HG02852 (cell line): Measurements from ENCODE around the gene BCL2L12.

Experiments used
- ATAC-seq: cut with Tn5 transposase; IDR thresholded peaks from one replicate; pipeline ENCODE4 v1.9.1; 2021; ENCODE audit warnings: mild to moderate bottlenecking, moderate library complexity; ENCODE audit not compliant: unreplicated experiment

Gene BCL2L12

DNA sequence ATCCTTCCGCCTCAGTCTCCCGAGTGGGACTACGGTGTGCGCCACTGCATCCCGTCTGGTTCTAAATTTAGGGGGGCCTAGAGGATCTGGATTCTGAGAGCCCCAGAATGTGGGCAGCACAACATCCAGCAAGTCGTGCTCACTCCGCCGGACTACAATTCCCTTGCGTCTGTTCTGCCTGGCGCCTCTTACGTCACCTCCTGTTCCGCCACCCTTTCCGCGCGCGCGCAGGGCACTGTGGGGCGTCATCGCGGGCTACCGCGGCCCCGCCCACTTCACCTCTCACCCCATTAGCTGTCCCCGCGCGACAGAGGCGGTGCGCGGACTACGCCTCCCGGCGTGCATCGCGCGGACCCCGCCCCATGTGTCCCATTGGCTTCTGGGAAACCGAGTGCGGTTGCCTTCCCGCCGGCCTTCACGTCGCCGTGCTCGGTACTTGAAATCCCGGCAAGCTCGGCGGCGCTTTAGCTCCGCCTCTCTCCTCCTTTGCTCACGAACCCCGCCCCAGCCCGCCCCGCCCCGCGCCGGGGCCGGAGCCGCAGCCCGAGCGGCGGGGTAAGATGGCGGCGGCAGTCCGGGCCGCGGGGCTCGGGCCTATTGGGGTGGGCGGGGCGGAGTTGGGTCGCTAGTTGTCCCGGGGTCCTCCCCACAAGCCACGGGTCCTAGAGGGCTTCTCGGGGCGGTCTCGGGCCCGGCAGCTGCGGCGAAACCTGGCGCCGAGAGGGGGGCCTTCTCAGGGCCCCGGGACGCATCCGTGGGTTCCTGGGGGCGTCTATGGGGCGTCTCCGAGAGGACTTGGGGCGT, 23.8 kb upstream of the BCL2L12 start, which contains the start of gene SCAF1:
TSS of gene SCAF1 (plus strand) at position 522 of the 804 bp plus-strand sequence. CDS start 2,818 bp downstream, outside the sequence.
- peak; percentile 59 for ATAC-seq

DNA sequence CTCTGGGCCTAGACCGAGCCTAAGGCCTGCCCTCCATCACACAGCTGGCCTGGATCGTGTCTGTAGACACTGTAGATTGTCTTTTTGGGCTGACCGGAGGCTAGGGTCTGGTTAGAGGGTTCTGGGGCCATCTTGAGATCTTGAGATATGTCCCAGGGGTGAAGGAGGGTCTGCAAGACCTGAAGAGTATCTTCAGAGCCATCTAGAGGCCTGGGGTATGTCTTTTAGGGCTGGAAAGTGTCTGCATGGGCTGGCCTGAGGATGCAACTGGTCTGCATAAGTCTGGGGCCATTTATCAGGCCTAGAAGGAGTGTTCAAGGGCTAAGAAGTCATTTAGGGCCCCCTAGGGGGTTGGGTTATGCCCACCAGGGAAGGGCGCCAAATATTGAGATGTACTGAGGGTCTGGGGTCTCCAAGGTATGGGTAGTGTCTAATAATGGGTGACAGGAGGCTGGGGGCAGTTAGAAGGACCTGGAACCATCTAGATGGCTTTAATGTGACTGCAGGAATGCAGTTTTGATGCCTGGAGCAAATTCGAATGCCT, 23.2 kb upstream of the BCL2L12 start:
- ATAC-seq, result no peak

DNA sequence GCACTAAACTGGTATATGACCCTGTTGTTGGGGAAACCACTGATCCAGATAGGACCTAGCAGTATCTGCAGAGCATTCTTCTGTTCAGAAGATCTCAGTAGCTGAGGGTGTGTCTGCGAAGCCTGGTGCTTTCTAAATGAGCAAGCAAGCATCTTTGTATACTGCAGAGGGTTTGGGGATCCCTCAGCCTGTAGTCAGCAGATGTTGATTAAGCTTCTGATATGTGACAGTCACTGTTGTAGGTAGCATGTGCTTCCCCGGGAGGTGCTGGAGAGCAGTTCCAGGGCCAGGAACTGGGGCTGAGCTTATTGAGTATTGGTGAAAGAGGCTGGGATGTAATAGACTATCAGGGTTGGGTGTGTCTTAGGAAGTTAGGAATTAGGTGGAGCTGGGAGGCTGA, 22.3 kb upstream of the BCL2L12 start:
- no peak for ATAC-seq

DNA sequence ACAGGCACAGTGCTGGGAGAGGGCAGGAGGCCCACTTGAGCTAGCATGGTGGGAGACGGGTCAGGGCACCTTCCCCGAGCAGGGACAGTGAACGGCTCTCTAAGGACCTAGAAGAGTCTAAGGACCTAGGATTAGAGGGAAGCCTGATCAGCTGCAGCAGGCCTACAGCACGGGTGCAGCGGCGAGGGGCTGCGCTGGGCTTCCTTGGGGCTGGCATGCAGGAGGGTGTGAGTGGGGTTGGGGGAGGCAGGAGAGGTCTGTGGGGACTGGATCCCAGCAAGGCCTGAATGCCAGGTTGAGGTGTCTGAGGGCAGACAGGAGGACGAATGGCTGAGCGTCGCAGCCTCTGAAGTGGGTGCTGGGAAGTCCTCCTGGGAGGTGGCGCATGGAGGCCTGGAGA, 20.1 kb upstream of the BCL2L12 start:
- ATAC-seq, result no peak

DNA sequence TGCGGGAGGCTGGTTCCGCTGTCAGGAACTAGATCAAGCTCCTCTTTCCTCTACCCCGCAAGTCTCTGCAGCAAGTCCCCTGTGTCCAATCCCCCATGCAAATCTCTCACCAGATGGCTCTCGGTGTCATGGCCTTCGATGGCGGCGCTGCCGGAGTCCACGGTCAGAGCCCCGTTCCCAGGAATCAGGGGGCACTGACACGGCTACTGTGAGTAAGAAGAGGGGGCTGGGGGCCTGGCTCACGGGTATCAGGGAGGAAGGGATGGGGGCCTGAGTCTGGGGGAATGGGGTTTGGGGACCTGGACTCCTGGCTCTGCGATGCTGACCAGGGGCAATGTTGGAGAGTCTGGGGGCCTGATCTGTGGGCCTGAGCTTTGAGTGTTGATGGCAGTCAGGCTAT, 19.7 kb upstream of the BCL2L12 start:
- no peak for ATAC-seq

DNA sequence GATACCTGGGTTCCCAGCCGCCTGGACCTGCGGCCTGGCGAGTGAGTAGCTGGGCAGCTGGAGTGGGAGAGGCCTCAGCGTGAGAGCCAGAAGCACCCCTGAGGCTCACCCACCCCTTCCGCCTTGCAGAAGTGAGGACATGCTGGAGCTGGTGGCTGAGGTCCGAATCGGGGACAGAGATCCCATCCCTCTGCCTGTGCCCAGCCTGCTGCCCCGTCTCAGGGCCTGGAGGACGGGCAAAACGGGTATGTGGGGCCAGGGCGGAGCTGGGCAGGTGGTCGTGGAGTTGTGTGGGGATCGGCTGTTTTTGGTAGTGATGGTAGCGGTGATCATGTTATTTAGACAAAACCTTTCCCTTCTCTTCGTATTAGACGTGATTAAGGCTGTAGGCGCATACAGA, 19.1 kb upstream of the BCL2L12 start:
- ATAC-seq, result no peak

DNA sequence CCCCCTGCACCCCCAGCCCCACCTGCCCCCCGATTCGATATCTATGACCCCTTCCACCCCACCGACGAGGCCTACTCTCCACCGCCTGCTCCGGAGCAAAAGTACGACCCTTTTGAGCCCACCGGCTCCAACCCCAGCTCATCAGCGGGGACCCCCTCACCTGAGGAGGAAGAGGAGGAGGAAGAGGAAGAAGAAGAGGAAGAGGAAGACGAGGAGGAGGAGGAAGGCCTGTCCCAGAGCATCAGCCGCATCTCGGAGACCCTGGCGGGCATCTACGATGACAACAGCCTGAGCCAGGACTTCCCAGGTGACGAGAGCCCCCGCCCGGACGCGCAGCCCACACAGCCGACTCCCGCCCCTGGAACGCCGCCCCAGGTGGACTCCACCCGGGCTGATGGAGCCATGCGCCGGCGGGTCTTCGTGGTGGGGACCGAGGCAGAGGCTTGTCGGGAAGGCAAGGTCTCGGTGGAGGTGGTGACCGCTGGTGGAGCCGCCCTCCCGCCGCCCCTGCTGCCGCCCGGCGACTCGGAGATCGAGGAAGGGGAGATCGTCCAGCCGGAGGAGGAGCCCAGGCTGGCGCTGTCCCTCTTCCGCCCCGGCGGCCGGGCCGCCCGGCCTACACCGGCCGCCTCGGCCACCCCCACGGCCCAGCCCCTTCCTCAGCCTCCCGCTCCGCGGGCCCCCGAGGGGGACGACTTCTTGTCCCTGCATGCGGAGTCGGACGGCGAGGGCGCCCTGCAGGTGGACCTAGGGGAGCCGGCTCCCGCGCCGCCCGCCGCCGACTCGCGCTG, 14.5 kb upstream of the BCL2L12 start:
- ATAC-seq, result no peak

DNA sequence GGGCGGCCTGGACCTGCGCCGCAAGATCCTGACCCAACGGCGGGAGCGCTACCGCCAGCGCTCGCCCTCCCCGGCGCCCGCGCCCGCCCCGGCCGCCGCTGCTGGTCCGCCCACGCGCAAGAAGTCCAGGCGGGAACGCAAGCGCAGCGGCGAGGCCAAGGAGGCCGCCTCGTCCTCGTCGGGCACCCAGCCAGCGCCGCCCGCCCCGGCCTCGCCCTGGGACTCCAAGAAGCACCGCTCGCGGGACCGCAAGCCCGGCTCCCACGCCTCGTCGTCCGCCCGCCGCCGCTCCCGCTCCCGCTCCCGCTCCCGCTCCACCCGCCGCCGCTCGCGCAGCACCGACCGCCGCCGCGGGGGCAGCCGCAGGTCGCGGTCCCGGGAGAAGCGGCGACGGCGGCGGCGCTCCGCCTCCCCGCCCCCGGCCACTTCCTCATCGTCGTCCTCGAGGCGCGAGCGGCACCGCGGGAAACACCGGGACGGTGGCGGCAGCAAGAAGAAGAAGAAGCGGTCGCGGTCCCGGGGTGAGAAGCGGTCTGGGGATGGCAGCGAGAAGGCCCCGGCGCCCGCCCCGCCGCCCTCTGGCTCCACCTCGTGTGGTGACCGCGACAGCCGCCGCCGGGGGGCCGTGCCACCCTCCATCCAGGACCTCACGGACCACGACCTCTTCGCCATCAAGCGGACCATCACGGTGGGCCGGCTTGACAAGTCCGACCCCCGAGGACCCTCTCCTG, 13.7 kb upstream of the BCL2L12 start:
- ATAC-seq, result no peak

DNA sequence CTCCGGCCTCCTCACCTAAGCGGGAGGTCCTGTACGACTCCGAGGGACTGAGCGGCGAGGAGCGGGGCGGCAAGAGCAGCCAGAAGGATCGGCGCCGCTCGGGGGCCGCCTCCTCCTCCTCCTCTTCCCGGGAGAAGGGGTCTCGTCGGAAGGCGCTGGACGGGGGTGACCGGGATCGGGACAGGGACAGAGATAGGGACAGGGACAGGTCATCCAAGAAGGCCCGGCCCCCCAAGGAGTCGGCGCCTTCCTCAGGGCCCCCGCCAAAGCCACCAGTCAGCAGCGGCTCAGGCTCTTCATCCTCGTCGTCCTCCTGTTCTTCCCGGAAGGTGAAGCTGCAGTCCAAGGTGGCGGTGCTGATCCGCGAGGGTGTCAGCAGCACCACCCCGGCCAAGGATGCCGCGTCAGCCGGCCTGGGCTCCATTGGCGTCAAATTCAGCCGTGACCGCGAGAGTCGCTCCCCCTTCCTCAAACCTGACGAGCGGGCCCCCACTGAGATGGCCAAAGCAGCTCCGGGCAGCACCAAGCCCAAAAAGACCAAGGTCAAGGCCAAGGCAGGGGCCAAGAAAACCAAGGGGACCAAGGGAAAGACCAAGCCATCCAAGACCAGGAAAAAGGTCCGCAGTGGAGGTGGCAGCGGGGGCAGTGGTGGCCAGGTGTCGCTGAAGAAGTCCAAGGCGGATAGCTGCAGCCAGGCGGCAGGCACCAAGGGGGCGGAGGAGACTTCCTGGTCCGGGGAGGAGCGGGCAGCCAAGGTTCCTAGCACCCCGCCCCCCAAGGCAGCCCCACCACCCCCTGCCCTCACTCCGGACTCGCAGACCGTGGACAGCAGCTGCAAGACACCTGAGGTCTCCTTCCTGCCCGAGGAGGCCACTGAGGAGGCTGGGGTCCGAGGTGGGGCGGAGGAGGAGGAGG, 12.9 kb upstream of the BCL2L12 start:
- no peak for ATAC-seq

DNA sequence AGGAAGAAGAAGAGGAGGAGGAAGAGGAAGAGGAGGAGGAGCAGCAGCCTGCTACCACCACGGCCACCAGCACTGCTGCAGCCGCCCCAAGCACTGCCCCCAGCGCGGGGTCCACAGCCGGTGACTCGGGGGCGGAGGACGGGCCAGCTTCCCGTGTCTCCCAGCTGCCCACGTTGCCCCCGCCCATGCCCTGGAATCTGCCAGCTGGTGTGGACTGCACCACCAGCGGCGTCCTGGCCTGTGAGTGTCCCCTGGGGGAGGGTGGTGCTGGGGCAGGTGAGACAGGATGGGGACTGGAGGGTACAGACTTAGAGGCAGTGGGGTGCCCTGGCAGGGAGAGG, 12.3 kb upstream of the BCL2L12 start:
- no peak for ATAC-seq

DNA sequence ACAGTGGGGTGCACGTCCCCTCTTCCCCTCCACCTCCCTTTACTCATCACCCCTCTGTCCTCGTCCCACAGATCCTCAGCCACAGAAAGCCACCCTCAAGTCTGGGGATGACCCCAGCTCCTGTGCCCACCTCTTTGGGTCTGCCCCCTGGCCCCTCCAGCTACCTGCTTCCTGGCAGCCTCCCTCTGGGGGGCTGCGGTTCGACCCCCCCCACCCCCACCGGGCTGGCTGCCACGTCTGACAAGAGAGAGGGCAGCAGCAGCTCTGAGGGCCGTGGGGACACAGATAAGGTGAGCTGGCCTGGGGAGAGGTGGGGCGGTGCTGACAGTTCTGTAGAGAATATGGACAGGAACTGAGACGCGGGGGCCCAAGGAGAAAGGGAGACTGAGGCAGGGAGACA, 11.2 kb upstream of the BCL2L12 start:
- ATAC-seq, result no peak

DNA sequence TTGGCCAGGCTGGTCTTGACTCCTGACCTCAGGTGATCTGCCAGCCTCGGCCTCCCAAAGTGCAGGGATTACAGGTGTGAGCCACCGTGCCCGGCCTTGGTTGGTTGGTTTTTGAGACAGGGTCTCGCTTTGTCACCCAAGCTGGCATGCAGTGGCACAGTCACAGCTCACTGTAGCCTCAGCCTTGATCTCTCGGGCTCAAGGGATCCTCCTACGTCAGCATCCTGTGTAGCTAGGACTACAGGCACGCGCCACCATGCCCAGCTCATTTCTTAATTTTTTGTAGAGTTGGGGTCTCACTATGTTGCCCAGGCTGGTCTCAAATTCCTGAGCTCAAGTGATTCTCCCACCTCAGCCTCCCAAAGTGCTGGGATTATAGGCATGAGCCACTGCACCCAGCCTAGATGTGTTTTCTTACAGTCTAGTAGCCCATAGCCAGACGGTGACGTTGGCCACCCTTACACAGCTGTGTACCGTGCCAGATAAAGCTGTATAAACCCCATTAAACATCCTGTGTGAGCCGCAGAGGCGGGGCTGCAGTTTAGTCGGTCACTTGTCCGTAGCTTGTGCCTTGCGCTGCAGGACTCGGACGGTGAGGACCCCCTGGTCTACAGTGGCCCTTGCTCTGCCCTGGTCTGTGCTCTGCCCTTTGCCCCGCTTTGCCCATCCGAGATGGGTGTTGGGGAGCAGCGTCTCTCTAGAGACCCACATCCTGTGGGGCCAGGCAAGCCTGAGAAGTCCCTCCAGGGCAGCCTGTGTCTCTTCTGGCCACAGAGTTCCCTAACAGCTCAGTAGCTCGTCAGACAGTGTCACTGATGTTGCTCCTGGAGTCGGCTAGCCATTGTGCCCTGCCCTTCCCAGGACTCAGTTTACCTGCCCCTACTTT, 9.9 kb upstream of the BCL2L12 start:
- ATAC-seq, result no peak

DNA sequence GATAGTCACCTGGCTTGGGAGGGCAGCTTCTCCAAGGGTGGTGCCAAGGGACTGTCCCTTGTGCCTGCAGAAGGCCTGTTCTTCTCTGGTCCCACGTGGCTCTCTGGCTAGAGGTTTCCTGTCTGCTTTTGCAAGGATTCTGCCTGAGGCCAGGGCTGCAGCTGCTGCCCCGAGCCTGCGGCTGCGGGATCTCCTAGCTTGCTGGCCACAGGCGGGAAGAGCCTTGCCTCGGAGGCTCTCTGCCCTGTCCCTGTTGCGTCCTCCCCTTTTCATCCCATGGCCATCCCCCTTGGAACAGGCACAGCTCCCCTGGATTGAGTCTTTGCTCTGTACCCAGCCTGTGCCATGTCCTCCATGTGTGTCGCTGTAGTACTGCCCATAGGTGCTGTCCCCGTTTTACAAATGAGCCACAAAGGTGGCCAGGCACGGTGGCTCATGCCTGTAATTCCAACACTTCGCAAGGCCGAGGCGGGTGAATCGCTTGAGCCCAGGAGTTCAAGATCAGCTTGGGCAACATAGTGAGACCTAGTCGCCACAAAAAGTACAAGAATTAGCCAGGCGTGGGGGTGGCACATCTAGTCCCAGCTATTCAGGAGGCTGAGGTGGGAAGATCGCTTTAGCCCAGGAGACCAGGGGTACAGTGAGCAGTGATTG, 9.2 kb upstream of the BCL2L12 start:
- no peak for ATAC-seq

DNA sequence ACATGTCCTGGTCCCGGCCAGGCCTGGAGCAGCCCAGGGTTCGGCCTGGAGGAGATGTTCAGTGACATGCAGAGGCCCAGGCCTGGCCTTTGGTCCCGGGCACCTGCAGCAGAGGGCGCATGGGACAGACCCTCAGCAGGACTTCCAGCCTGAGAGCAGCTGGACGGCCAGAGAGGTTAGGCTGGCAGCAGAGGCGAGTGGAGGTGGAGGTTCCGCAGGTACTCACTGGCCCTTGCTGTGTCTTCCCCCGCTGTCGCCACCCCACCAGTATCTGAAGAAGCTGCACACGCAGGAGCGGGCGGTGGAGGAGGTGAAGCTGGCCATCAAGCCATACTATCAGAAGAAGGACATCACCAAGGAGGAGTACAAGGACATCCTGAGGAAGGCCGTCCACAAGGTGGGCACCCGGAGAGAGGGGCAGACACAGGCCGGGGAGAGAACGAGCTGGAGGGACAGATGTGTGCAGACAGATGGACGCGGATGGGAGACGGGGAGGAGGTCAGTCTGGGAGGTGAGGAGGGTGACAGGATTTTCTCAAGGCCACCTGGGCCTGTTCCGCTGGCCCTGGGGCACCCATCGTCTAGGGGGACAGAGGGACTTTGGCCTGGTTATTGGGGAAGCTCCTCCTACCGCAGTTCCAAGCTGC, 8.1 kb upstream of the BCL2L12 start:
- no peak for ATAC-seq

DNA sequence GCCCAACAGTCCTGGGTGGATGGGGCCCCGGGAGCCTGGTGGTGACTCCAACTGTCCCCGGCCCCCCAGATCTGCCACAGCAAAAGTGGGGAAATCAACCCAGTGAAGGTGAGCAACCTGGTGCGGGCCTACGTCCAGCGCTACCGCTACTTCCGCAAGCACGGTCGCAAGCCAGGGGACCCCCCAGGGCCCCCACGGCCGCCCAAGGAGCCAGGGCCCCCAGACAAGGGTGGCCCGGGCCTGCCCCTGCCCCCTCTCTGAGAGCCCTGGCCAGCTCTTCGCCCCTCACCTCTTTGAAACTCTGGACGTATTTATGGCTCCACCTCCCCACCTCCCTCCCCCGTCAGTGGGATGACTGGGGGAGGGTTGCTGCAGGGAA, 7.6 kb upstream of the BCL2L12 start:
- ATAC-seq, result no peak

DNA sequence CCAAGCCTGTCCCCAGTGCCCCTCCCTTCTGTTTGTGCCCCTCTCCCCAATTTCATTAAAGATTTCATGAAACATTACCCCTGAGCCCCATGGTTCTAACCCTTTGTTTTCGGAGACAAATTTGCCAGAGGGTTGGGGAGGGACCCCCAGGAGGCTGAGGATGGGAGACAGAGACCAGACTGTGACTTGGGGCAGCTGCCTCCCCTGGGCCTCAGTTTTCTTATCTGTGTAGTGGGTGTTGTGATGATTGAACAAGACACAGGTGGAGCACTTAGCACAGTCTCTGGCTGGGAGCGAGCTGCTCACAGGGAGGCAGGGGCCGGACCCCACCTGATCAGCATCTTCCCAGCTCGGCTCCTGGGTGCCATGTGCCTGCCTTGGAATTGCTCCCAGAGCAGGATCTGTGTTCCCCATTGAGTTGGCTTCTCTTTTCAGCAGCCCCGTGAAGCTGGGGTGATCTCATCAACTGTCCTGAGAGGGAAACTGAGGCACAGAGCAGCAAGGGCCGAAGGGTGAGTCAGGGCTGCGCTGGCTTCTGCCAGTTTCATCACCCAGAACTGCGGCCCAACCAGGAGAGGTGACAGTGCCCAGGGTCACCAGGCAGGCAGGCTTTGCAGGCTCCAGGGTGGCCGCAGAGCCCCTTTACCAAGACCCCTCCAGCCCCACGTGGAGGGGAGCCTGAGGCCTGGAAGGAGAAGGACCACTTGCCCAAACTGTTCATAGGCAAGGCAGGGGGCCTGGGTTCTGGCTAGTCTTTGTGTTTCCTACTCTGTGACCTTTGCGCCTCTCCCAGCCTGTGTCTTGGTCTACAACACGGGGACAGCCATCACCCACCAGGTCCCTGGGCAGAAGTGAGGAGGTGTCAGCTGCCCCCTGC, 6.9 kb upstream of the BCL2L12 start:
- no peak for ATAC-seq

DNA sequence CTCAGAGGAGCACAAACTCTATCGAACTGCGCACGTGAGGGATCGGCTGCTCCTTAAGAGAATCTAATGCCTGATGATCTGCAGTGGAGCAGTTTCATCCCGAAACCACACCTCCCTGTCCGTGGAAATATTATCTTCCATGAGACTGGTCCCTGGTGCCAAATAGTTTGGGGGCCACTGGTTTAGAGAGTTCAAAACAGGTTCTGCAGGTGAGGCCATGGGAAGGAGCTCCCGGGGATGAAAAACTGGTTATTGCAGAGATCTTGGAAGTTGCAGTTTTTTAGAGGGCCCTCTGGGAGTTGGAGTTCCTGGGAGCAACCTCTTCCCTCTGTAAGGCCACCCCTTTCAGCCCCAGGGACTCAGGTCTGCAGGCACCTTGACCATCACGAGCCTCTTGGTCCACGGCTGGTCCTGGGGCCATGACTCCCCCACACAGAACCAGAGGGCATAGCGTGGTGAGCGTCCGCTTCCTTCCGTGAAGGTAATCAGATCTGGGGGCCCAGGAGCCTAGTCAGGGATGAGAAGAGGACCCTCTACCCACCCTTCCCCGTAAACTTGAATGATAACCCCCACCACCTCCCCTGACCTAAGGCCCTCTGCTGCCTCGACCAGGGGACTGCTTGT, 5.3 kb upstream of the BCL2L12 start:
- no peak for ATAC-seq
